Stimulated activated CD4-positive, alpha-beta T cell treated with anti-CD3 and anti-CD28 coated beads, Interleukin-2, amount 100 ng/mL, for 4 hours (primary cell): Measurements from ENCODE around the gene PLCD3.

Experiments used
- DNase-seq: peaks from one replicate; pipeline ENCODE4 v3.0.0-alpha.2; 2020; ENCODE audit warnings: low read depth

PLCD3 gene

DNA sequence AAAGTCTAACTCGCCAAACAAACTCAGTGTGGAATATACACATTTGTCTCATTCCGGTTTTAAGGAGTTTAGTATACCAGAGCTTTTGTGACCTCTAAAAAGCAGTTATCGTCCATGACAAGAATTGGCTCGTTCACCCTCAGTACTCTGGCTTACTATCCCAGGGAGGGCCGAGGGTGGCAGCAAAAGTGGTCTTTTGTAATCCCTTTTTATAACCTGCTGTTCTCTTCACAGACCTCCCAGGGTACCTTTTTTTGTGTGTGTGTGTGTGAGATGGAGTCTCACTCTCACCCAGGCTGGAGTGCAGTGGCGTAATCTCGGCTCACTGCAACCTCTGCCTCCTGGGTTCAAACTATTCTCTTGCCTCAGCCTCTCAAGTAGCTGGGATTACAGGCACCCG, 62.3 kb downstream of the PLCD3 start:
- no peak for DNase-seq

DNA sequence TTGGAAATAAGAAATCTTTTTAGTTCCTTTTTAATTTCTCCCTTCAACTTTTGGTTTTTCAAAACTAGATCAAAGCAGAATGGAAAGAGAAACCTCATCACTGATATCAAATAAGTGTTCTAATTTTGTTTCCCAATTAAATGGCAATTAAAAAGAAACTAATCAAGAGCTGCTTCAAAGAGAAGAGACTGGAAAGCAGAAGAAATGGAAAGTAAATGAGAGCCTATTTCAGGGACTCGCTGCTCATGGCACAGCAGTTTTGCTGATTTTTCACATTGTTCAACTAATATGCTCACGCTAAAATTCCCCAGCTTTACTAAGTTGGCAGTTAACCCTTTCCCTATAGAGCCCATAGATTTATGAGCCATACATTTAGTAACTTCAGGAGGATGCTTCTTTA, 64.7 kb downstream of the PLCD3 start:
- DNase-seq: no peak

DNA sequence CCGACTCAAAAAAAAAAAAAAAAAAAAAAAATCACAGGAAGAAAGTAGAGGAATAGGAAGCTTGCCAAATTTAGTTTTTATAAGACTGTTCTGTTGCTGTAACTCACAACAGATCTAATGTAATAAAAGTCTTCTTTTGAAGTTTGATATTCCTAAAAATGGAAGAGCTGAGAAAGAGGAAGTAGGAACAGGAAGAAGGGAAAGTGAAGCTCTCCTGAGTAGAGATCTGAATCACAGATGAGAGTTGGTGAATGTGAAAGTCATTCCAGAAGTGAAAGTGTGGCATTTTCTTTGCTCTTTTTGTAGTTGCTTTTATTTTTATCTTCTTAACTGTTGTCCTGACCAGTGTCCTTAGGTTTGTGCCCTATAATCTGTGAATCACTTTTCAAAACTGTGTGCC, 69.1 kb downstream of the PLCD3 start:
- no peak for DNase-seq

DNA sequence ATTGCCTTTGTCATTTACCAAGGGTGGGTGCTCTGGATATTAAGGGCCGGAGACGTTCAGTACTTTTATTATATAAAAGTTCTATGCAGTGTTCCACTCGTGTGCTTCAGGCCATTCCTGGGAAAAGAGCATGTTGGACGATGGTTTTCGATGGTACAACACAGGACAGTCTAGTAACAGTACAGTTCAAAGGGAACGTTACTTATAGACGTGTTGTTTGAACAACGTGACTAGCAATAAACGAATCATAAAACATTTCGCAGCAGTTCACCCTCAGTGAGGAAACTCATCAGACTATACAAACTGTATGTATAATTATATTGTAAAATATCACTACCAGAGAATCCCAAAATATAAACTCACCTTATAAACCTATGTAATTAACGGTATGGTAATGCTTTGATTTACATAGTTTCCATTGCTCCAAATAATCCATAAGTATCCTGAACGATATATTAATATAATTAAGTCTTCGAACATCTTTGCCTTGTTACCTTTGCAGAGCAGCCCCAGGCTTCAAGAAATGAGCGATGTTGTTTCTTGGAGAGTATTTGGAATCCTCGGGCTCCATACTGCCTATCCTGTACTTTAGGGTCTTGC, 70.6 kb downstream of the PLCD3 start:
- DNase-seq: no peak

DNA sequence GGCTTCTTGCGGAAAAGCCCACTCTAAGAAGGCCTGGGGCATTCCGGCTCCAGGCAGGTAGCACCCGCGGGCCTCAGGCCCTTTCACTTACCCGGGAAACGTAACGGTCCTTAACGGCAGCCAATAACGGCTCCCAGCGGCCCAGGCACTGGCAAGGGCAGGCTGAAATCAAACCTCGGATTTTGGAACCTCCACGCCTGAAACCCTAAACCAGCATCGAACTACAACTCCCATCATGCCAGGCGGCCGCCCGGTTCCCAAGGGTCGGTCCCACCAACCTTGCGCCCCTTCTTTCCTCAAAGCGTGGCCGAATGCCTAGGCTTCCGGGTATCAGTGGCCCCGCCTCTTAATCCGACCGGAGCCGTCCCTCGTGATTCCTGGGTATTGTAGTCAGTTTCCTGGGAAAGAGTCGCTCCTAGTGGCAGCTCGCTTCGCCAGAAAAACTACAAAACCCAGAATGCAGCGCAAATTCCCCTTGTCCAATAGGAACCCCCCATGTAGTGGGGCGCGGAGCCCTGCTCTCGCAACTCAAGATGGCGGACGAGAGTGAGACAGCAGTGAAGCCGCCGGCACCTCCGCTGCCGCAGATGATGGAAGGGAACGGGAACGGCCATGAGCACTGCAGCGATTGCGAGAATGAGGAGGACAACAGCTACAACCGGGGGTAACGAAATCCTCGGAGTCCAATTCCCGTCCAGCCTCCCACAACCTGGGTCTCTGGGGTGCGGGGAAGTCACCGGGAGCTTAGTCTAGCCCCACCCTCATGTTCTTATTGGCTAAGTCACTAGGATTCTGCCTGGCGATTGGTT, 71.3 kb downstream of the PLCD3 start, which contains the start of gene NMT1:
NMT1 (plus strand) TSS at position 521 of the 809 bp plus-strand sequence; CDS start at position 534, 13 bp downstream.
- DNase-seq: peak; percentile 94

DNA sequence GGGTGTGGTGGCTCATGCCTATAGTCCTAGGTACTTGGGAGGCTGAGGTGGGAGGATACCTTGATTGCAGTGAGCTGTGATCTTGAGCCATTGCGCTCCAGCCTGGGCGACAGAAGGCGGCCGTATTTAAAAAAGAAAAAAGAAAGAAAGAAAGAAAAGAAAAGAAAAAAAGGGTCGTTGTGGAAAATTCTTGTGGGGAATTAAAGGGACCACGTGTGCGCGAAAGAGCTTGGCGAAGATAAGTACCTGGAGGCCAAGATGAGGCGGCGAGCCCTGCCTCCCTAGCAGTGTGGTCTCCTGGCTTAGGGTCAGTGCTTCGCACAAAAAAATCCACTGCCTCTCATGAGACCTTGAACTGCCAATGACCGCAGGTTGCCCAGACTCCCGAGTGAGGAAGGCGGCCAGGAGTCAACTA, 71.9 kb downstream of the PLCD3 start:
- no peak for DNase-seq
